Stimulated activated CD8-positive, alpha-beta memory T cell treated with anti-CD3 and anti-CD28 coated beads, Interleukin-15, amount 100 ng/mL, for 1 hour (primary cell): ENCODE measurements around the gene SPRY4.
"Not testable (repeated sequence)": the region's sequence is repeated elsewhere in the genome, so short reads cannot be mapped to it uniquely, and the experiment has no call there.

Experiments used
- DNase-seq: peaks from one replicate; pipeline ENCODE4 v3.0.0-alpha.2; 2020; ENCODE audit warnings: low read depth

SPRY4 gene

DNA sequence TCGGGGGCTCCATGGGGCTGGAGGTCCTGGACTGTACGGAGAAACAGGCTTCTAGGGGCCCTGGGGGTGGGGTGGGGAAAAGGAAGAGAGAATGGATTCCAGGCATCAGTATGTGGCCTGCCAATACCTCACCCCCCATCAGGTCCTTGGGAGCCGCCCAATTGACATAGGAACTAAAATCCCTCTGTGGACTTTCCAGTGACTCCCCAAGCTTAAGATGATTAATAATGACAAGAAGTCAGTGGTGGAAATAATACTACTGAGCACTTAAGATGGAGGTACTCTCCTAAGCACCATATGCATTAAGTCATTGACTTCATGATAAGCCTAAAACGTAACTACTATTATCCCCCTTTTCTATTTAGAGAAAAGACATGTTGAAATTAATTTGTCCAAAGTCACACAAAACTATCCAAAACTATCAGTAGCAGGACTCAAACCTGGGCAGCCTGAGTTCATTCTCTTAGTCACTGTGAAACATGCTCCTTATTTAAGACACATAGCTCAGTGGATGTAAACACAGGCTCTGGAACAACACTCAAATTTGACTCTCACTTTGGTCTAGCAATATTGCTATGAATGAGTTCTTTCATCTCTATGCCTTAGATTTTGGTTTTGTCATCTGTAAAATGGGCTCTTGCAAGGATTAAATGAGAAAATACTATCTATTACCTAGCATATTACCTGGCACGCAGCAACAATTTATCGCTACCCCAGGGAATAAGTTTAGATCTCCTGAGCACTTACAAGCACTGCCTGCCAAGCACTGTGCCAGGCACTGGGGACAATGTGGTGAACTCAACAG, 9.5 kb downstream of the SPRY4 start:
- DNase-seq: no peak

DNA sequence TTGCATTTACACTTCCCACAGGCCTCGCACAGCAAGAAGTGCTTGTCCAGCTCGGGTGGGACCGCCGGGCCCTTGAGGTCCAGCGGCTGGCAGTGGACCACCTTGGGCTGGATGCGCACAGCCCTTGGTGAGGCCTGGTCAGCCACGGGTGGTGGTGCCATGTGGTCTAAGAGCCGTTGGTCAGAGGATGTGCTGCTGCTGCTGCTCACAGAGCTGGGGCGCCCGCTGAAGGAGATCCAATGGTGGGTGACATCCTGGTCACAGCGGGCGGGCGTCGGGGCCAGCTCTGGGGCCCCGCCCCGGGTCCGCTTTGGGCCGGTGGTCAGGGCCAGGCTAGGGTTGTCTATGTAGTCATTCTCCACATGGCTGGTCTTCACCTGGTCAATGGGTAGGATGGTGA, 10.2 kb downstream of the SPRY4 start:
- no peak for DNase-seq

DNA sequence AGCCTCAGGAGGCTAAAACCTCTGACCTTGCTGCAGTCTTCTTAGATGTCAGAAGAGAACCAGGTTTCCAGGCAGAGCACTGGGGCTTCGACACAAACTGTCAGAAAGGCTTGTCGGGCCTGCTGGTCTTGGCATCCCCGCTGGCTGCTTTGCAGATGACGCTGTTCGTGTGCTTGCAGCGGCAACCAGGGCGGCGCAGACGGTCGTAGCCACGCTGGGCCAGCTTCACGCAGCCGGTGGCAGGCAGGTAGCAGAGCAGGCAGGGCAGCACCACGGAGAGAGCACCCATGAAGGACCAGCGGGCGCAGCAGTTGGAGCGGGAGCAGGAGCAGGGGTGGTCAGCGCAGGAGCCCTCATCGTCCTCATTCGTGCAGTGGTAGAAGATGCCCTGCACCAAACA, 10.7 kb downstream of the SPRY4 start:
- no peak for DNase-seq

DNA sequence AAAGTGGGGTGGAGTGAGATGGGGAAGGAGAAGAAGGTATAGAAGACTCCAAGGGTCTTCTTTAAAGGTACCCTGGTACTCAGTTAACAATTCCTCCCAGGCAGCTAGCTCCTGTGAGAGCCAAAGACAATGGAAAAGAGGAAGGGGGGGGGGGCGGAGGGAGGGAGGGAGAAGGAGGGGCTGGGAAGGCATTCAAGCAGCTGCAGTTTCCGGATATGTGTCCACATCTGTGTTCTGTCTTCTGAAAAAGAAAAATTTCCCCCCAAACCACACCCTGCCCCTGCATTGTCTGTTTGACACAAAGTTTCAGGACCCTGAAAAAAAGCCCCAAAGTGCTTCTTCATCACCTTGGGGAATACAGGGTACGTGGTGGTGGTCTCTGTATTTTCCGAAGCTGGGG, 11.1 kb downstream of the SPRY4 start:
- DNase-seq: no peak

DNA sequence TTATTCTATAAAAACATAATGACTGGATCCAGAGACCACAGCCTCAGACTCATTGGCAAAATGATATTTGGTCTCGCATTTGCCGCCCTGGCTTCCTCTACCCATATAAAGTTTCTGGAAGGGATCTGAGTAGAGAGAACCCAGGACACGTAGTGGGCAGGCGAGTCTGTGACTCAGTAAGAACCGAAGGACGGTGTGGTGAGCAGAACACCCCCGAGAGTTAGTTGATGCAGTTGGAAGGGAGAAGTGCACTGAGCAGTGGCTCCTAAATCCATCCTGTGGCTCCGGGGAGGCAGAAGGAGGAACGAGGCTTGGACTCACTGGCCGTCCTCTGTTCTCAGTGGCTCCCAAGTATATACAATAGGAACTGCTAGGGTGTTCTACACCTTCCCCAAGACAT, 11.5 kb downstream of the SPRY4 start:
- DNase-seq: no peak

DNA sequence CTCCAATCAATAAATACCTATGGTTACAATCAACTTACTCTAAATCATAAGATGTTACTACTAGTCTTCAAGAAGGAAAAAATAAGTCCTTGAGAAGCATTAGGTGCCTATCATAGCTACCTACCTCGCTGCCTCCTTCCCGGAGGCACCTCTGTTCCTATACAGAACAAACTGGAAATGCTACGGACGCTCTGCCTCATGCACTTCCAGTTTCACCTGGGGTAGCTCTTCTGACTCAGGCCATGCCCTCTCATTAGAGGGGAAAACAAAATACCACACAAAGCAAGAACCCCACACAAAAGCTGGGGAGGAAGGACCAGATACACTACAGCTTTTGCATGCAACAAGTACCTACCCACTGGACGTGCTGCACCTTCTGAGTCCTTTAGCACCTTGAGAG, 12.4 kb downstream of the SPRY4 start:
- no peak for DNase-seq

DNA sequence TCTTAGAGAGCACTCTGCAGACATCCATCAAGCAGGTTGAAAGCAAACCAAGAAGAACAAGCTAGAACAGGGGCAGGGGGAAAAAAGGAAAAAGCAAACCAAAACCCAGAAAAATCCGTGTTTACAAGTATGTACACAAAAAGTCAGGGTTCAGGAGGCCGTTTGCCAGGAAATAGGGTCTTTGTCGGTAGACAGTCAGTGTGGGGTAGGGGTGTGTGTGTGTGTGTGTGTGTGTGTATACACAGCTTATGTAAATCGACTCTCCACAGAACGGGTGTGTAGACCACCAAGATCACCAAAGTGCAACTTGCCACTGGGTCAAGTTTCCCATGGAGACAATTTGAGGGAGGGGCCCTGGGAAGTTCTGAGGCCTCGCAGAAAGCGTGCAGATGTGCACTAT, 13.1 kb downstream of the SPRY4 start:
- DNase-seq: no peak

DNA sequence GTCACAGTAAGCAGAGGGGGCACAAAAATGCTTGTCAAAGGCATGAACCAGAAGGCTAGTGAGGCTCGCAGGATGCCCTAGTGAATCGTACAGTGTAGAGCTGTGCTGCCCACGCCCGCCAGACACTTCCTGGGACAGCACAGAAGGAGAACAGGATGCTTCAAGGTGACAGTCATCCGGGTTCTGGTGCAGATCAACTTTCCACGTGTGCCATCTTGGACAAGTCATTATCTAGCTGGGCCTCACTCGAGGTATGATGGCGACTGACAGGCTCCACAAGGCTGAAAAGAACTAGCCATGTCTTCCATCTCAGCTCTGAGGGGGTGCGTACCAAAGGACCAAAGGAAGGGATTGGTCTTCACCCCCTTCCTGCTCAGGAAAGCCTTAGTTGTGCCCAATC, 14.0 kb downstream of the SPRY4 start:
- DNase-seq: no peak

DNA sequence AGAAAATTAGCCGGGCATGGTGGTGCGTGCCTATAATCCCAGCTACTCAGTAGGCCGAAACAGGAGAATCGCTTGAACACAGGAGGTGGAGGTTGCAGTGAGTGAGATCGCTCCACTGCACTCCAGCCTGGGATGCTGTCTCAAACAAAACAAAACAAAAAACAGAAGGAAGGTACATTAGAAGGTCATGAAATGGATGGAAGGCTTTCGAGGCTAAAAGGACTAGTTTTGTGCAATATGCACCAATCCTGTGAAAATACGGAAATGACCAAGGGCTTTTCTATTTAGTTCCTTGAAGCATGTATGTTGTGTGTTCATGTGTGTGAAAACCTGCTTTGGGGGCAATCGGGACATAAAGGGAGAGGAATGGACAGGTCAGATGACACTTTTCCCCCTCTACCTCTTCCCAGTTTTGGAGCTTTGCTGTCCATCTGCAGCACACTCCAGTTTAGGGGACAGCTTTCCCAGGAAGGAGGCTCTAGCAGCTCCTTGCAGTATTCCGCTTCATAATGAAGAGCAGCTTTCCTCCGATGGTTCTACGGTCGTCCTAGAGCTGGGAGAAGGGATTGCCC, 15.0 kb downstream of the SPRY4 start:
- no peak for DNase-seq

DNA sequence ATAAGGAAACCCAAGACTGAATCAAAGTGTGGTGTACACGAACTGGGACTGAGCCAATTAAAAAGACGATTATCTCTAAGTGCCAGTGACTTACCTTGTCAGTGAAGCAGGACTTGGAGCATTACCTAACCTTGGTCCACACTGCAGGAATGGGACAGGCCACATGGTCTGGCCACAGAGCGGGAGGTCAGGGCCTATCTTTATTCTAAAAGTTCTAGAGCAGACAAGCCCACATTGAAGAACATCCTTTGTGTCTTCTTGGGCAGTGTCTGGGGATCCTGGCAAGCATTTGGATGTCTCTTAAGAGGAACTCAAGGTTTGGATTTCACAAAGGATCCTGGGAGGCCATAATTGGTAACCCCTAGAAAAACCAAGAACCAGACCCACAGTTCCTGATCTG, 16.5 kb downstream of the SPRY4 start:
- no peak for DNase-seq

DNA sequence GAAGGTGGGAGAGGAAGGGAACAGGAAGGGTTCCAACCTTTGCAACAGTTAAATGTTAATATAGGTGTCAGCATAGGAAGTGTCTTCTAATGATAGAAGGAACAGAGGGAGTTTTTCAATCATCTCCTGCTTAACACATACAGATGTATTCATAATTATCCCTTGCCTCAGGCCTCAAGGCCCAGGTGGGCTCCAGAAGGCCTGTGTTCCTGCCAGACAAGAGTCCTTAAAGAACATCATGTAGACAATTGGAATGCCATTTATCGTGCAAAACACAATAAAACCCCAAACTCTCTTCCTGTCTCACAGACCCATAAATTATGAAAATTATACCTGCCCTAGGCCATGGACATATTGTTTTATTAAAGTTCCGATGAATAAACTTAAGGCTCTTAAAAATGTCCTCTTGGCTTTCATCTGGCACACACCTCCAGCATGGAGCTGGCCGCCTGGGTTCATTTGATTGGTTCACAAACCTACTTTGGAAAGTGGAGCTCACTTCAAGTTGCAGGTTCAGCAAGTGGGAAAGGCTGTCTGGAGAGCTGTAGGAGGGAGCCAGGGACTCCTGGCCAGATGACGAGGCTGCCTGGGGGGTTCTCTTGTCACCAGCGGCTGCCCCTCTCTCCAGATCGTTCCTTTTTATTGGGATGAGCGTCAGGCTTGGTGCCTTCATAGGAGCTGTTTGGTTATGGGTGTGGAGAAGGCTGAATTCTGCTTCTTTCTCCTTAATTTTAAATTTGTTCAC, 17.5 kb downstream of the SPRY4 start:
- DNase-seq: no peak

DNA sequence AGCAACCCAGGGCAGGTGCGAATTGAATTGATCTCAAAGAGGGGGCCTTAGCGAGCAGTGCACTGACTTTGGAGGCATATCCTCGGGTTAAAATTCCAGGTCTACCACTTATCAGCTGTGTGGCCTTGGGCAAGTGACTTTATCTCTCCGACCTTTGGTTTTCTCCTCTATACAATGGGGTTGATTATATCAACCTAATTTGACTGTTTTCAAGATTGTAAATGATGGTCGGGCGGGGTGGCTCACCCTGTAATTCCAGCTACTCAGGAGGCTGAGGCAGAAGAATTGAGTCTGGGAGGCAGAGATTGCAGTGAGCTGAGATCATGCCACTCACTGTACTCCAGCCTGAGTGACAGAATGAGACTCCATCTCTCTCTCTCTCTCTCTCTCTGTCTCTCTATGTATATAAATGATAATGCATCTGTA, 18.7 kb downstream of the SPRY4 start:
- no peak for DNase-seq

DNA sequence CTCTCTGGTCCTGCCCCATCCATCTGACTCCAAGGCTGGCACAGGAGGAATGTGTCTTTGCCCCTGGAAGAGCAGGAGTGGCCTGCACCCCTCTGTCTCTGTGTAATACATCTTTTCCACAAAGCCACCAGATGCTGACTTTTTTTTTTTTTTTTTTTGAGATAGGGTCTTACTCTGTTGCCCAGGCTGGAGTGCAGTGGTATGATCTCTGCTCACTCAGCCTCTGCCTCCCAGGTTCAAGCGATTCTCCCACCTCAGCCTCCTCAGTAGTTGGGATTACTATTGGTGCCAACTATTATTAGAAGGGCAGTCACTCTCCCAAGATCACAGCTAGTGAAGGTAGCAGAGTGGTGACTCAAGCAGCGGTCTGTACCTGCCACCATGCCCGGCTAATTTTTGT, 19.6 kb downstream of the SPRY4 start:
- no peak for DNase-seq

DNA sequence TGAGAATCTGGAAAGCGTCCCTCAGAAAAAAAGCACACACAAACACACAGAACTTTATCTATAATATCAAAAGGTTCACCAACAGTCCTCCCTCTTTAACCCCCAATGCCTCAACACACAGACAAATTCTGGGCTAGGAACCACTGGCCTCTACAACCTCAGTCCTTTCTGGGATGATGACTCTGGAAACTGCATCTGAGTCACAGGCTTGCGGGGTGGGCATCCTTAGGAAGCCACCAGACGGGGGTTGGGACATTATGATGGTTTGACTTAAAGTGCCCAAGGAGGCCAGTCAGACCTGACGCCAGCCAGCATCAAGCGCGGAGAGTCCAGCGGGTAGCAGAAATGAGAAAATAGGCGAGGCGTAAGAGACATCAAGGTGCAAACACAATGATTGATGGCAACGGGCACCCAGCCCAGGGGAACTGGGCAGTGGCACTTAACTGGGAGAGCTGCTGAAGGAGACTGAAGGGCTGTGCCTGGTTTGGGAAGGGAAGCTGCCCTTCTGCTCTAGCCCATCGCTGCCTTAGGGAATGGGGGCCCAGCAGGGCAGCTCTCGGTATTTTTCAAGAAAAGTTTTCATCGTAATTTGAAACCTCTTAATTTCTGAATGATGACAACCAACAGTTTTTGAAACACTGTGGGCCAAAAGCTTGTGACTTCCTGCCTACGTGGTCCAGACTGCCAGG, 20.7 kb downstream of the SPRY4 start:
- no peak for DNase-seq

DNA sequence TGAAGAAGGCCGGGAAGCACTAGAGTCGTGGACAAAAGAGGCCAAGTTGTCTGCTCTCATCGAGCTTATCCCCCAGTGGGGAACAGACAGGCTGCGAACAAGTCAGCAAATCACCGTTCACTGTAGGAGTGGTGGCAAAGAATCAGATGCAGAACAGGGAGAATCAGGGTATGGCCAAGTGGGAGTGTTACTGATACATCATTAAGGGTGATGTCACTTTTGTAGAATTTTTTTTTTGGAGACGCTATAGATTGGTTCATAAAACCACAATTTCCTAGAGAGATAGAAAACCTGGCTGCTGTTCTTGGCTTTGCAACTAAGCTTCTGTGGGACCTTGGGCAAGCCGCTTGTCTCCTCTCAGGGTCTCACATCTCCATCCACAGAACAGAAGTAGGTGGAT, 21.3 kb downstream of the SPRY4 start:
- no peak for DNase-seq

DNA sequence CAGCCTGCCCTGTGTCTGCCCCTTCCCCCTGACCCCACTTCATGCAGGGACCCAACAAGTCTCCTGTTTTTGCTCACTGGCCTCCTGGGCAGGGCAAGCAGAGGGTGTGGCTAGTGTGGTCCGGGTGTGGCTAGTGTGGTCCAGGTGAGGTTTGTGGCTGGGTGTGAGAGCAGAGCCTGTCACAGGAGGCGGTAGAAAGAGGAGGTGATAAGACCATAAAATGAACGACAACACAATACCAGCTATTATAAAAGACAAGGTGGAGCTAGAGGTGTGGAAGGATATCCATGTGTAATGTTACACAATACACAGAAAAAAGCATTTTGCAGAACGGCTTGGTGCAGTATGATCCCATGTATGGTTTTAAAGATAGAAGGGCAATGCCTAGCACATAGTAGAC, 23.3 kb downstream of the SPRY4 start:
- DNase-seq: no peak

DNA sequence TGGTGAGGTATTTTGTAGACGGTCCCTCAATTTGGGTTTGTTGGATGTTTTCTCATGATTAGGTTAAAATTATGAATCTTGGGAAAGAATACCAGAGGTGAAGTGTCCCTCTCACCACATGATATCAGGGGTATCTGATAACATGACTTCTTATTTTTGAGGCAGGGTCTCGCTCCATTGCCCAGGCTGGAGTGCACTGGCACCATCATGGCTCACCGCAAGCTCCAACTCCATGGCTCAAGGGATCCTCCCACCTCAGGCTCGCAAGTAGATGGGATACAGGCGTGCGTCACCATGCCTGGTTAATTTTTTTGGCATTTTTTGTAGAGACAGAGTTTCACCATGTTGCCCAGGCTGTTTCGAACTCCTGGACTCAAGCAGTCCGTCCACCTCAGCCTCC, 24.1 kb downstream of the SPRY4 start:
- no peak for DNase-seq

DNA sequence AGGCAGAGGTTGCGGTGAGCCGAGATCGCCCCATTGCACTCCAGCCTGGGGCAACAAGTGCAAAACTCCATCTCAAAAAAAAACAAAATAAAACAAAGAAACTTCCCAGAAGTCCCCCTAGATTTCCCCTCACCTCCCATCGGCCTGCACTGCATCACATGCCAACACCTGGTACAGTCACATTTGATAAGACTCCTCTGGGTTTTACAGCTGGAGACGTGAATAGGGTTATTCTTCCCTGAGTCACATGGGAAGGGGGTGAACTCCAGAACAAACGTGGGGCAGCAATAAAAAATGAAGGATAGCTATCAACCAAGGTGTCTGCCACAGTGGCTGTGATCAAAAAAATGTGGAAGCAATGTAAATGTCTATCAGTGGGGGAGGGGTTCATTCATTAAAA, 26.0 kb downstream of the SPRY4 start:
- DNase-seq: no peak

DNA sequence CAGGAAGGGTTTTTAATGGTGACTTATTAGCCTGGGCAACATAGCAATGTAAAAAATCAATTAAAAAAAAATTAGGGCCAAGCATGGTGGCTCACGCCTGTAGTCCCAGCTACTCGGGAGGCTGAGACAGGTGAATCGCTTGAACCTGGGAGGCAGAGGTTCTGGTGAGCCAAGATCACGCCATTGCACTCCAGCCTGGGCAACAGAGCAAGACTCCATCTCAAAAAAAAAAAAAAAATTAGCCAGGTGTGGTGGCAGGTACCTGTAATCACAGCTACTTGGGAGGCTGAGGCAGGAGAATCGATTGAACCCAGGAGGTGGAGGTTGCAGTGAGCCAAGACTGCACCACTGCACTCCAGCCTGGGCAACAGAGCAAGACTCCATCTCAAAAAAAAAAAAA, 27.0 kb downstream of the SPRY4 start:
- DNase-seq: not testable (repeated sequence)

DNA sequence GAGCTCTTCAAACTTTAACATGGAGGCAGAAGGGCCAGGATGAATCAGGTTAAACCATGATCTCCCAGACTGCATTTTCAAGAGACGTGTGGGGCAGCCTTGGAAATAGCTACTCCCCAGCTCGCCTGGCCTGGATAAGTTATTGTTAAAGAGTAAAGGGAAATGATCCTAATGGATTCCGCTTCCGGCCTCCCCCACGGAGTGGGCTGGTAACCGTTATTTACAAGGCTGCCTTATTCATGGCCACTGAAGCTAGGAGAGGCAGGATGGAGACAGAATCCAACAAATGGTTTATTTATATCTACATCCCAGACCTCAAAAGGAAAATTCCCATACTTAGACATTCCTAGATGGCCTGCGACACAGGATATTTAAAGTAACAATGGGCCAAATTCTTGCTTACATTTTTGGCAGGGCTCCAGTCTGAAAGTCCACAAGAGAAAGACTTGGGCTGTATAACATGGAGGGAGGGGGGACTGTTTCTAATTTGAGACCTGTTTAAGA, 27.9 kb downstream of the SPRY4 start:
- DNase-seq: no peak

DNA sequence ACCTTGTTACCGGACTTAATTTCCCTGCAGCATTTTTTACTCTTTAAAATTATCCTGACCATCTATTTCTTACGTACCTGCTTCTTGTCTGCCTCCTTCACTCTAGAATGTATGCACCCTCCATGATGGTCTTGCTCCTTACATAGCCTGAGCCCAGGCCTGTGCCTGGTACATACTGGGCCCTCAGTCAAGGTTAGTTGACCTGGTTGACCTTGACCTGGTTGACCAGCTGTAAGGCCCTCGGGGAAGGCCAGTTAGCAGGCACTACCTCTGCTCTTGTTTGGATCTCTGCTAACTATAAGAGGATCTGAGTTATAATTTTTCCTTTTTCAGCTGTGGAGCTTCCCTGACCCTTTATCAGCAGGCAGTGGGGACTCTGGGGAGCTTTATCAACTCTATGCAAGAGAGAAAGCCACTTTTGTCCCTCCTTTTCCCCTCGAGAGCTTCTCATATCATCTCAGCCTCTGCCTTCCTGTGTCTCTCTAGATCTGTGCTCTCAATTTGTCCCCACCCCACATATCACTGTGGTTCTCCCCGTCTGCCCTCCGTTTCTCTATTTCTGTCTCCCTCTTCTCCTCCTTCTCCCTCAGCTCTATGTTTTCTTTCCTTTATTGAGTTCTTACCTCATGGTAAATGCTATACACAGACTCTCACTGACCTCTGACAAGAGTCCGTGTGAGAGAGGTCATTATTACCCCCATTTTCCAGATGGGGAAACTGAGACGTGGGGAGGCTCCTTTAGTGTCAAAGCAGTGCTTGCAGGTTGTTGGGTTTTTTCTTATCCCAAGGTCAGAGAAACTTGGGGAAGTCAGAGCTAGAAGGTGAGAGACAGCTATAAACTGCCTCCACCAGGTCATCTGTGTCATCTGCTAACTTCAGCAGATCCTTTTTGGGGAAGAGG, 28.6 kb downstream of the SPRY4 start:
- DNase-seq: no peak
